Measurements from ENCODE around the gene SNRNP40. TPM values are rescaled to one million over a fixed set of nuclear protein-coding genes. Genes with fewer than 3 reads are reported as not detected.

The SNRNP40 gene
- total RNA-seq, 4 donors from 2014 or later, result 36.3 to 45.7 (median 40.6) TPM

DNA sequence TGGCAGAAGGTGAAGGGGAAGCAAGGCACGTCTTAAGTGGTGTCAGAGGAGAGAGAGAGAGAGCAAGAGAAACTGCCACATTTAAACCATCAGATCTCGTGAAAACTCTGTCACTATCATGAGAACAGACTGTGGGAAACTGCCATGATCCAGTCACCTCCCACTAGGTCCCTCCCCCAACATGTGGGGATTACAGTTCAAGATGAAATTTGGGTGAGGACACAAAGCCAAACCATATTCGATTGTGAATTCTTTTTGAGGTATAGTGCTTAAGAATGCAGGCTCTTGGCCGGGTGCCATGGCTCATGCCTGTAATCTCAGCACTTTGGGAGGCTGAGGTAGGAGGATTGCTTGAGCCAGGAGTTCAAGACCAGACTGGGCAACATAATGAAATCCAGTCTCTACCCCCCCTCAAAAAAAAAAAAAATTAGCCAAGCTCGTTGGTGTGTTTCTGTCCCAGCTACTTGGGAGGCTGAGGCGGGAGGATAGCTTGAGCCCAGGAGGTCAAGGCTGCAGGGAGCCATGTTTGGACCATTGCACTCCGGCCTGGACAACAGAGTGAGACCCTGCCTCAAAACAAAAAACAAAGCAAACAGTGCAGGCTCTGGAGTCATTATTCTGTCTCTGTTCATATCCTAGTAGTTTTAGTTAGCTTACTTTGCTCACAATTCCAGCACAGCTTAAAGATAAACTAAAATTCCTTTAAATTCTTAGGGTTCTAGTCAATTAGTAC, 6.3 kb upstream of the SNRNP40 start:
- Histone ChIP-seq H3K36me3 (peaks cover 0 to 8% (median 3%) of the 10 kb centered on the region in 4 donors), H3K4me3 (no peak overlapping the region), H3K27ac (replicated peaks in 1 of 4) (no peak overlapping the region), H3K9me3 (no peaks in the 10 kb centered on the region), H3K4me1 (peaks cover 6 to 25% (median 19%) of the 10 kb centered on the region in 4 donors), H3K27me3 (no peaks in the 10 kb centered on the region)
- 89% methylated on average over 7 of the region's 7 CpGs for whole genome bisulfite sequencing
- TF ChIP-seq, protein P1, sequence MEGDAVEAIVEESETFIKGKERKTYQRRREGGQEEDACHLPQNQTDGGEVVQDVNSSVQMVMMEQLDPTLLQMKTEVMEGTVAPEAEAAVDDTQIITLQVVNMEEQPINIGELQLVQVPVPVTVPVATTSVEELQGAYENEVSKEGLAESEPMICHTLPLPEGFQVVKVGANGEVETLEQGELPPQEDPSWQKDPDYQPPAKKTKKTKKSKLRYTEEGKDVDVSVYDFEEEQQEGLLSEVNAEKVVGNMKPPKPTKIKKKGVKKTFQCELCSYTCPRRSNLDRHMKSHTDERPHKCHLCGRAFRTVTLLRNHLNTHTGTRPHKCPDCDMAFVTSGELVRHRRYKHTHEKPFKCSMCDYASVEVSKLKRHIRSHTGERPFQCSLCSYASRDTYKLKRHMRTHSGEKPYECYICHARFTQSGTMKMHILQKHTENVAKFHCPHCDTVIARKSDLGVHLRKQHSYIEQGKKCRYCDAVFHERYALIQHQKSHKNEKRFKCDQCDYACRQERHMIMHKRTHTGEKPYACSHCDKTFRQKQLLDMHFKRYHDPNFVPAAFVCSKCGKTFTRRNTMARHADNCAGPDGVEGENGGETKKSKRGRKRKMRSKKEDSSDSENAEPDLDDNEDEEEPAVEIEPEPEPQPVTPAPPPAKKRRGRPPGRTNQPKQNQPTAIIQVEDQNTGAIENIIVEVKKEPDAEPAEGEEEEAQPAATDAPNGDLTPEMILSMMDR (IDR thresholded peaks at IDR 0.05), result no peak
- TF ChIP-seq EP300 (IDR thresholded peaks at IDR 0.05), result no peak
- TF ChIP-seq POLR2AphosphoS5 (IDR thresholded peaks at IDR 0.05), result no peak
- no peak for TF ChIP-seq POLR2A (IDR thresholded peaks at IDR 0.05; ENCODE audit: low read depth)
- no peak for DNase-seq (ENCODE audit: extremely low spot score)
- intact Hi-C loops (cut with DNase I), result no loop called here

DNA sequence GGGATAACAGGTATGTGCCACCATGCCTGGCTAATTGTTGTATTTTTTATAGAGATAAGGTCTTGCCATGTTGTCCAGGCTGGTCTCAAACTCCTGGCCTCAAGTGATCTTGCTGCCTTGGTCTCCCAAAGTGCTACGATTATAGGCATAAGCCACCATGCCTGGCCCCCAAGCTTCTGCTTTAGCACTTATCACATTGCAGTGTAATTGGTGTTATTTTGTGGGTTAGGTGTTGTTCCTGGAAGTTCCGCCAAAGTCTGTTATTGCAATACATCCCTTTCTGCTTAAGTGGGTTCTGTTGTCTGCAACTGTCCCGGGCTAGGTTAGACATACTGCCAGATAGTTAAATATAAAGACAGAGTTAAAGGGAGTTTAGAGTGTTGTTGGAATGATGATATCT, 3.6 kb upstream of the SNRNP40 start:
- Histone ChIP-seq H3K4me1 (peaks cover 19 to 34% (median 27%) of the 10 kb centered on the region in 4 donors), H3K27me3 (no peaks in the 10 kb centered on the region), H3K9me3 (no peaks in the 10 kb centered on the region), H3K36me3 (peaks cover 0 to 8% (median under 1%) of the 10 kb centered on the region in 4 donors), H3K4me3 (no peak overlapping the region), H3K27ac (replicated peaks in 1 of 4) (no peak overlapping the region)
- intact Hi-C loops (cut with DNase I), result no loop called here
- no peak for DNase-seq (ENCODE audit: extremely low spot score)
- TF ChIP-seq, protein P1 (IDR thresholded peaks at IDR 0.05), result no peak
- no peak for TF ChIP-seq POLR2AphosphoS5 (IDR thresholded peaks at IDR 0.05)
- TF ChIP-seq POLR2A (IDR thresholded peaks at IDR 0.05; ENCODE audit: low read depth), result no peak
- no peak for TF ChIP-seq EP300 (IDR thresholded peaks at IDR 0.05)
- 85% methylated on average over 3 of the region's 3 CpGs for WGBS

DNA sequence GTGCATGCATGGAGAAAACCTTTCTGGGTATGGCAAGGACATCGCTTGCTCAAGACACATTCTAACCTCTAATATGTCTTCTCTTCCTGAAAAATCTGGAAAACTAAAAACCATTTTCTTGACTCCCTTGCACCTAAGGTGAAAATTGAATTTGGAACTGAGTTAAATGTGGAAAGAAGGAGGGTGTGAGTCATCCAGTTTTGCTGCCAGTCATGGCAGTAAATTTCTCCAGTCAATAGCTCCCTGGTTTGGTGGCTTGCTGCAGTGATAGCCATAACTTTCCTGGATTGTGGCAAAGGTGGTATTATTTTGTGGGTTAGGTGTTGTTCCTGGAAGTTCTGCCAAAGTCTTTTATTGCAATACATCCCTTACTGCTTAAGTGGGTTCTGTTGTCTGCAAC, 2.8 kb upstream of the SNRNP40 start:
- Histone ChIP-seq H3K36me3 (peaks cover 0 to 6% (median under 1%) of the 10 kb centered on the region in 4 donors), H3K27ac (replicated peaks in 1 of 4) (no peak overlapping the region), H3K27me3 (no peaks in the 10 kb centered on the region), H3K4me1 (peaks cover 21 to 42% (median 31%) of the 10 kb centered on the region in 4 donors), H3K4me3 (no peak overlapping the region), H3K9me3 (no peaks in the 10 kb centered on the region)
- WGBS, result 87% methylated on average over 1 of the region's 1 CpG
- intact Hi-C loops (cut with DNase I), result loop anchor here (10.0 kb wide), 1 partner anchor 135 kb away; no protein-coding TSS in a partner anchor
- no peak for DNase-seq (ENCODE audit: extremely low spot score)
- TF ChIP-seq POLR2A (IDR thresholded peaks at IDR 0.05; ENCODE audit: low read depth) (no peak), POLR2AphosphoS5 (IDR thresholded peaks at IDR 0.05) (no peak)

GRCh38 chr1:31297277-31298247, 974 bp upstream of the SNRNP40 start:
- no peaks in the 10 kb centered on the region for H3K9me3 ChIP-seq
- no peak for DNase-seq (ENCODE audit: extremely low spot score)
- peaks cover 21 to 51% (median 31%) of the 10 kb centered on the region in 4 donors for H3K4me1 ChIP-seq
- WGBS, result 3% methylated on average over 22 of the region's 23 CpGs
- peaks cover 10 to 12% (median 11%) of the 10 kb centered on the region in 4 donors for H3K36me3 ChIP-seq
- TF ChIP-seq POLR2A (IDR thresholded peaks at IDR 0.05; ENCODE audit: low read depth) (no peak), EP300 (IDR thresholded peaks at IDR 0.05) (no peak), POLR2AphosphoS5 (IDR thresholded peaks at IDR 0.05) (no peak)
- TF ChIP-seq, protein P1 (IDR thresholded peaks at IDR 0.05), result no peak
- no peaks in the 10 kb centered on the region for H3K27me3 ChIP-seq
- H3K4me3 ChIP-seq, result peak overlapping the region; percentile 69 to 92 (median 82)
- peak overlapping the region; percentile 87 to 91 (median 90) for H3K27ac ChIP-seq (replicated peaks in 1 of 4)
- intact Hi-C loops (cut with DNase I), result loop anchor here (10.0 kb wide), 1 partner anchor 133 kb away; no protein-coding TSS in a partner anchor
